Vagina (tissue), 2 donors: ENCODE measurements around the gene KRTAP10-4.

Source experiments
- POLR2A ChIP-seq, 2 donors: fragments of 450-650 bp; IDR thresholded peaks; one replicate each; pipeline ENCODE4 v1.6.1; 2017; ENCODE audit warnings: antibody characterized with exemption in 2 of 2, mild to moderate bottlenecking in 2 of 2, moderate library complexity in 2 of 2
- POLR2AphosphoS5 ChIP-seq, 2 donors: sonication (generic); formaldehyde crosslinking; IDR thresholded peaks; one replicate each; pipeline ENCODE4 v1.9.0; 2017; ENCODE audit warnings: antibody characterized with exemption in 2 of 2, mild to moderate bottlenecking in 2 of 2, low read depth in 1 of 2; ENCODE audit not compliant: insufficient read depth in 1 of 2
- TF ChIP-seq, protein P1 (sequence below), 3 experiments: fragments of 450-650 bp in 2 of 3; fragments of 200-600 bp in 1 of 3; sonication (generic) in 1 of 3; IDR thresholded peaks; one replicate each; pipeline ENCODE4 v1.5.1; 2017 to 2019; ENCODE audit warnings: antibody characterized with exemption in 3 of 3, mild to moderate bottlenecking in 2 of 3, moderate library complexity in 2 of 3

GRCh38 chr21:44552136-44552535 is 21.4 kb upstream of the KRTAP10-4 start:
- TF ChIP-seq, protein P1, sequence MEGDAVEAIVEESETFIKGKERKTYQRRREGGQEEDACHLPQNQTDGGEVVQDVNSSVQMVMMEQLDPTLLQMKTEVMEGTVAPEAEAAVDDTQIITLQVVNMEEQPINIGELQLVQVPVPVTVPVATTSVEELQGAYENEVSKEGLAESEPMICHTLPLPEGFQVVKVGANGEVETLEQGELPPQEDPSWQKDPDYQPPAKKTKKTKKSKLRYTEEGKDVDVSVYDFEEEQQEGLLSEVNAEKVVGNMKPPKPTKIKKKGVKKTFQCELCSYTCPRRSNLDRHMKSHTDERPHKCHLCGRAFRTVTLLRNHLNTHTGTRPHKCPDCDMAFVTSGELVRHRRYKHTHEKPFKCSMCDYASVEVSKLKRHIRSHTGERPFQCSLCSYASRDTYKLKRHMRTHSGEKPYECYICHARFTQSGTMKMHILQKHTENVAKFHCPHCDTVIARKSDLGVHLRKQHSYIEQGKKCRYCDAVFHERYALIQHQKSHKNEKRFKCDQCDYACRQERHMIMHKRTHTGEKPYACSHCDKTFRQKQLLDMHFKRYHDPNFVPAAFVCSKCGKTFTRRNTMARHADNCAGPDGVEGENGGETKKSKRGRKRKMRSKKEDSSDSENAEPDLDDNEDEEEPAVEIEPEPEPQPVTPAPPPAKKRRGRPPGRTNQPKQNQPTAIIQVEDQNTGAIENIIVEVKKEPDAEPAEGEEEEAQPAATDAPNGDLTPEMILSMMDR (IDR thresholded peaks at IDR 0.05), result no peak
- TF ChIP-seq POLR2A (IDR thresholded peaks at IDR 0.05), result no peak
- no peak for TF ChIP-seq POLR2AphosphoS5 (IDR thresholded peaks at IDR 0.05; ENCODE audit: insufficient read depth in 1 of 2, low read depth in 1 of 2)
